ENCODE measurements around the gene CEP131.

DNA sequence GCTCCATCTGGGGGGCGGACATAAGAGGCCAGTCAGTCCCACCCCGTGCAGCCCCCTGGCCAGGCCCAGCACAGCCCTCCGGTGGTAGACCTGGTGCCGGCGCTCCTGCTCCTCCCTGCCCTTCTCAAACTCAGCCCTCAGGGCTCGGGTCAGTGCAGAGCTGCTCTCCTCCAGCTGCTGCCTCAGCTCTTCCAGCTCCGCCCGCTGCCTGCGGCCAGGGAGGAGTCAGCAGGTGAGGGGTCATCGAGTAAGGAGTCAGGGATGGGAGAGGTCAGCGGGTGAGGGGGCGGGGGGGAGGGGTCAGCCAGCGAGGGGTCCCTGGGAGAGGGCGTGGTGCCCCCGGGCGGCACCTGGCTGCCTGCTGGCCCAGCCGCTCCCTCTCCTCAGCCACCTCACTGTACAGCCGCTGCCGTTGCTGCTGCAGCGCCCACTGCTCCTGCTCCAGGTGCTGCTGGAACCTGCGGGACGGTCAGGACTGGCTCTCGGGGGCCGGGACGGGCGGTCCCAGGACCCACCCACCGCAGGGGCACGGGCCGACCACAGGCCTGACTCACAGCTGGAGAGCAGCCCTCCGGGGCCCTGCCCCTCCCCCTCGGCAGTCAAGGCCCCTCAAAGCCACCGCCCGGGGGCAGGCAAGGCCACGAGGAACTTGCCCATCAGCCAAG, 30.2 kb downstream of the CEP131 start:
- TF ChIP-seq CTCF (IDR thresholded peaks at IDR 0.05 in 4 of 5, conservative IDR thresholded peaks at IDR 0.05 in 1 of 5) (no peak), POLR2A (IDR thresholded peaks at IDR 0.05) (no peak)
